ENCODE data around the gene ARHGEF26. TPM values are rescaled to one million over a fixed set of nuclear protein-coding genes. Genes with fewer than 3 reads are reported as not detected.

The ARHGEF26 gene
- total RNA-seq, 1 experiment from 2014 or later: 20.8 TPM

DNA sequence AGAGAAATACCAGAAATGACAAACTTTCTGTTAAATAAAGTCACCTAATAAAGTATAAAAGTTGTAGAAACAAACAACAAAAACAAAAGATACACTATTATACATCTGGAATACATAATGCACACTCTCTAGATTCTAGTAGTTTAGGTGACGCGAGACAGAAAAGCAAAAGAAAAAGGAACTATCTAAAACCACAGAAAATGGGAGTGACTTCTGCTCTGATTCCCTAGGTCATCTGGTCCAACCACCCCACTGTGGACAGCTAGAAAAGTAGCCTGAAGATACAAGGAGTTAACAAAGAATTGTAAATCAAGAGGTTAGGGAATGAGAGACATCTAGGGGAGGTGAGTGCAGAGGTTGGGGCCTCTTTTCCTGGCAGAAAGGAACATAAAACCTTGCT is 164.0 kb downstream of the ARHGEF26 start:
- Histone ChIP-seq H3K4me1 (no peaks in the 10 kb centered on the region), H3K4me3 (ENCODE audit: low read depth, low read length) (no peak overlapping the region), H3K36me3 (ENCODE audit: control insufficient read depth, insufficient read depth, low read length) (no peaks in the 10 kb centered on the region; the same call in 1 of the 2 replicates), H3K9me3 (no peaks in the 10 kb centered on the region), H3K27me3 (replicated peaks; ENCODE audit: control insufficient read depth, insufficient read depth, low read length) (no peaks in the 10 kb centered on the region)
- no peaks in the 10 kb centered on the region for H3K27me3 Mint-ChIP-seq (ENCODE audit: insufficient read depth, unreplicated experiment)
- DNase-seq: no peak
- BruUV-seq (replicated peaks): no TSS peak
- ChIA-PET POLR2A (no interaction called here), CTCF (no interaction called here)
- H3K36me3 Mint-ChIP-seq (ENCODE audit: insufficient read depth, unreplicated experiment): peaks cover 75% of the 10 kb centered on the region
- no peak overlapping the region for H3K4me3 Mint-ChIP-seq (ENCODE audit: unreplicated experiment)
- H3K9me3 Mint-ChIP-seq (ENCODE audit: unreplicated experiment): no peaks in the 10 kb centered on the region
- intact Hi-C loops (cut with micrococcal nuclease; ENCODE audit: unreplicated experiment): no loop called here
- H3K27ac Mint-ChIP-seq (ENCODE audit: unreplicated experiment): no peak overlapping the region
- TF ChIP-seq, protein P1, sequence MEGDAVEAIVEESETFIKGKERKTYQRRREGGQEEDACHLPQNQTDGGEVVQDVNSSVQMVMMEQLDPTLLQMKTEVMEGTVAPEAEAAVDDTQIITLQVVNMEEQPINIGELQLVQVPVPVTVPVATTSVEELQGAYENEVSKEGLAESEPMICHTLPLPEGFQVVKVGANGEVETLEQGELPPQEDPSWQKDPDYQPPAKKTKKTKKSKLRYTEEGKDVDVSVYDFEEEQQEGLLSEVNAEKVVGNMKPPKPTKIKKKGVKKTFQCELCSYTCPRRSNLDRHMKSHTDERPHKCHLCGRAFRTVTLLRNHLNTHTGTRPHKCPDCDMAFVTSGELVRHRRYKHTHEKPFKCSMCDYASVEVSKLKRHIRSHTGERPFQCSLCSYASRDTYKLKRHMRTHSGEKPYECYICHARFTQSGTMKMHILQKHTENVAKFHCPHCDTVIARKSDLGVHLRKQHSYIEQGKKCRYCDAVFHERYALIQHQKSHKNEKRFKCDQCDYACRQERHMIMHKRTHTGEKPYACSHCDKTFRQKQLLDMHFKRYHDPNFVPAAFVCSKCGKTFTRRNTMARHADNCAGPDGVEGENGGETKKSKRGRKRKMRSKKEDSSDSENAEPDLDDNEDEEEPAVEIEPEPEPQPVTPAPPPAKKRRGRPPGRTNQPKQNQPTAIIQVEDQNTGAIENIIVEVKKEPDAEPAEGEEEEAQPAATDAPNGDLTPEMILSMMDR (IDR thresholded peaks at IDR 0.05; ENCODE audit: insufficient read depth in 1 of 2, low read depth in 1 of 2, low read length in 1 of 2, severe bottlenecking in 1 of 2, unreplicated experiment in 1 of 2): no peak
- no peaks in the 10 kb centered on the region for H3K4me1 Mint-ChIP-seq (ENCODE audit: low read depth, unreplicated experiment)

DNA sequence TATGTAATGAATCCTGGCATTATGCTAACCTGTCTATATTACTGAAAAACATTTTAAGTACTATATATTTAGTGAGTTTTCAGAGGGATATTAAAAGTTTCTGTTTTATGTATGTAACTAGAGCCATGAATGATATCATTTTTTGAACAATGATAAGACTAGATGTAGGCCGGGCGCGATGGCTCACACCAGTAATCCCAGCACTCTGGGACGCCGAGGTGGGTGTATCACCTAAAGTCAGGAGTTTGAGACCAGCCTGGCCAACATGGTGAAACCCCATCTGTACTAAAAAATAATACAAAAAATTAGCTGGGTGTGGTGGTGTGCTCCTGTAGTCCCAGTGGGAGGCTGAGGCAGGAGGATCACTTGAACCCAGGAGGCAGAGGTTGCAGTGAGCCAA is 169.0 kb downstream of the ARHGEF26 start:
- no peak overlapping the region for H3K27ac Mint-ChIP-seq (ENCODE audit: unreplicated experiment)
- no peaks in the 10 kb centered on the region for H3K9me3 Mint-ChIP-seq (ENCODE audit: unreplicated experiment)
- peaks cover 1% of the 10 kb centered on the region; the same call in 1 of the 2 replicates for H3K36me3 ChIP-seq (ENCODE audit: control insufficient read depth, insufficient read depth, low read length)
- no peak for DNase-seq
- no TSS peak for BruUV-seq (replicated peaks)
- H3K4me3 ChIP-seq (ENCODE audit: low read depth, low read length): no peak overlapping the region
- H3K9me3 ChIP-seq: no peaks in the 10 kb centered on the region
- no peaks in the 10 kb centered on the region for H3K4me1 ChIP-seq
- H3K36me3 Mint-ChIP-seq (ENCODE audit: insufficient read depth, unreplicated experiment): peaks cover 76% of the 10 kb centered on the region
- CTCF ChIA-PET: no interaction called here
- H3K27me3 Mint-ChIP-seq (ENCODE audit: insufficient read depth, unreplicated experiment): no peaks in the 10 kb centered on the region
- TF ChIP-seq, protein P1 (IDR thresholded peaks at IDR 0.05; ENCODE audit: insufficient read depth in 1 of 2, low read depth in 1 of 2, low read length in 1 of 2, severe bottlenecking in 1 of 2, unreplicated experiment in 1 of 2): no peak
- H3K4me1 Mint-ChIP-seq (ENCODE audit: low read depth, unreplicated experiment): no peaks in the 10 kb centered on the region
- intact Hi-C loops (cut with micrococcal nuclease; ENCODE audit: unreplicated experiment): no loop called here
- POLR2A ChIA-PET: no interaction called here
- no peak overlapping the region for H3K4me3 Mint-ChIP-seq (ENCODE audit: unreplicated experiment)
- no peaks in the 10 kb centered on the region for H3K27me3 ChIP-seq (replicated peaks; ENCODE audit: control insufficient read depth, insufficient read depth, low read length)

DNA sequence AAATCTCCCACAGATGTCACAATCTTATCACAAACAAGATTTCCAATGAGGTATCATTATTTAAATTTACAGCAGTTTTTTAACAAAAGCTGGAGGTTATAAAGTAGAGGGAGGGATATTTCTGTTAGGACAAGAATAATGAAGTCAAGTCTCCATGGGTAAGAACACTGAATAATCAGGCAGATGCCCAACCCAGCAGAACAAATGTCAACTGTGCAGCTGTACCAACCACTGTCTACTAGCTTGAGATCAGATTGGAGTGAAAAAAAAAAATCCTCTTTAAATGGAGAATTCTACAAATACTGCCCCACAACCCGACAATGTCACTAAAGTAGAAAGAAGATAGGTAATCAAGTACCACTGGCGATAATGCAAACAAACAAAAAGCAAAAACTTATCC is 172.8 kb downstream of the ARHGEF26 start:
- no TSS peak for BruUV-seq (replicated peaks)
- Mint-ChIP-seq H3K36me3 (ENCODE audit: insufficient read depth, unreplicated experiment) (peaks cover 61% of the 10 kb centered on the region), H3K9me3 (ENCODE audit: unreplicated experiment) (no peaks in the 10 kb centered on the region), H3K27ac (ENCODE audit: unreplicated experiment) (no peak overlapping the region), H3K27me3 (ENCODE audit: insufficient read depth, unreplicated experiment) (no peaks in the 10 kb centered on the region), H3K4me3 (ENCODE audit: unreplicated experiment) (no peak overlapping the region), H3K4me1 (ENCODE audit: low read depth, unreplicated experiment) (no peaks in the 10 kb centered on the region)
- TF ChIP-seq, protein P1 (IDR thresholded peaks at IDR 0.05; ENCODE audit: insufficient read depth in 1 of 2, low read depth in 1 of 2, low read length in 1 of 2, severe bottlenecking in 1 of 2, unreplicated experiment in 1 of 2): no peak
- CTCF ChIA-PET: no interaction called here
- DNase-seq: no peak
- H3K4me3 ChIP-seq (ENCODE audit: low read depth, low read length): no peak overlapping the region
- peaks cover 1% of the 10 kb centered on the region; the same call in 1 of the 2 replicates for H3K36me3 ChIP-seq (ENCODE audit: control insufficient read depth, insufficient read depth, low read length)
- intact Hi-C loops (cut with micrococcal nuclease; ENCODE audit: unreplicated experiment): no loop called here
- no peaks in the 10 kb centered on the region for H3K4me1 ChIP-seq
- H3K9me3 ChIP-seq: no peaks in the 10 kb centered on the region
- POLR2A ChIA-PET: no interaction called here
- H3K27me3 ChIP-seq (replicated peaks; ENCODE audit: control insufficient read depth, insufficient read depth, low read length): no peaks in the 10 kb centered on the region
